ENCODE results near the gene PRKCE.
"Not testable (repeated sequence)": the region's sequence is repeated elsewhere in the genome, so short reads cannot be mapped to it uniquely, and the experiment has no call there.

The PRKCE gene

GRCh38 chr2:45872211-45872610 lies 220.7 kb downstream of the PRKCE start:
- DNase-seq, result no peak

- no peak for DNase-seq
Observed at GRCh38 chr2:45874344-45874743, 222.9 kb downstream of the PRKCE start.

GRCh38 chr2:45876611-45877010 lies 225.1 kb downstream of the PRKCE start:
- DNase-seq, result no peak

GRCh38 chr2:45879406-45879805 lies 227.9 kb downstream of the PRKCE start:
- DNase-seq, result no peak

- no peak for DNase-seq
Observed at GRCh38 chr2:45879936-45880335, 228.5 kb downstream of the PRKCE start.

GRCh38 chr2:45881970-45882581 lies 230.6 kb downstream of the PRKCE start:
- DNase-seq, result no peak

- no peak for DNase-seq
Observed at GRCh38 chr2:45882707-45883602, 231.5 kb downstream of the PRKCE start.

GRCh38 chr2:45883603-45884000 lies 232.1 kb downstream of the PRKCE start:
- DNase-seq, result no peak

GRCh38 chr2:45884126-45884525 lies 232.7 kb downstream of the PRKCE start:
- no peak for DNase-seq

- no peak for DNase-seq
Observed at GRCh38 chr2:45885171-45885621, 233.7 kb downstream of the PRKCE start.

GRCh38 chr2:45886171-45886663 lies 234.7 kb downstream of the PRKCE start:
- no peak for DNase-seq

GRCh38 chr2:45888167-45888566 lies 236.7 kb downstream of the PRKCE start:
- DNase-seq, result no peak

GRCh38 chr2:45888641-45889040 lies 237.2 kb downstream of the PRKCE start:
- DNase-seq, result no peak

- DNase-seq, result peak; percentile 28
Observed at GRCh38 chr2:45889053-45889452, 237.6 kb downstream of the PRKCE start.

- DNase-seq, result no peak
Observed at GRCh38 chr2:45889620-45890370, 238.3 kb downstream of the PRKCE start.

- DNase-seq, result not testable (repeated sequence)
Observed at GRCh38 chr2:45890371-45890646, 238.8 kb downstream of the PRKCE start.

- peak; percentile 33 for DNase-seq
Observed at GRCh38 chr2:45890819-45891218, 239.3 kb downstream of the PRKCE start.

- DNase-seq, result no peak
Observed at GRCh38 chr2:45891719-45892424, 240.4 kb downstream of the PRKCE start.

GRCh38 chr2:45892425-45892745 lies 240.9 kb downstream of the PRKCE start:
- DNase-seq, result no peak

GRCh38 chr2:45892757-45893156 lies 241.3 kb downstream of the PRKCE start:
- no peak for DNase-seq

- no peak for DNase-seq
Observed at GRCh38 chr2:45894211-45894610, 242.7 kb downstream of the PRKCE start.

- no peak for DNase-seq
Observed at GRCh38 chr2:45895241-45895861, 243.9 kb downstream of the PRKCE start.

GRCh38 chr2:45896311-45896710 lies 244.8 kb downstream of the PRKCE start:
- DNase-seq, result no peak
